IMR-90 (cell line): ENCODE data around the gene SPTLC3. TPM values are rescaled to one million over a fixed set of nuclear protein-coding genes. Genes with fewer than 3 reads are reported as not detected.

ENCODE experiments used
- ATAC-seq: fragments of 200-7000 bp; cut with Tn5 transposase; 2 replicates; pipeline ENCODE4 v1.9.1; 2020; ENCODE audit warnings: low read depth, mild to moderate bottlenecking, moderate library complexity
- BruUV-seq: library from RNA; stranded (reverse); fragments of 400-500 nt; replicated peaks from 2 replicates; lab custom pipeline; 2021; lab: Mats Ljungman, UMichigan
- CTCF ChIA-PET: fragments of 300-600 bp; formaldehyde crosslinking; extraction: SDS; loops from one replicate; lab custom pipeline; 2021; ENCODE audit warnings: antibody characterized with exemption; lab: Yijun Ruan, JAX
- POLR2A ChIA-PET: fragments of 300-600 bp; sonication (Branson Sonifier 250); formaldehyde crosslinking; loops from one replicate; lab custom pipeline; 2022; ENCODE audit warnings: antibody characterized with exemption; ENCODE audit not compliant: unreplicated experiment; lab: Charles Lee
- DNase-seq: peaks from one replicate; pipeline ENCODE4 v3.0.0; 2013
- H2AFZ ChIP-seq: replicated peaks from 2 replicates; pipeline ENCODE3; 2013; ENCODE audit warnings: low read length, mild to moderate bottlenecking; ENCODE audit not compliant: poor library complexity
- H2AK5ac ChIP-seq: 2 replicates; pipeline ENCODE4 v1.6.1; 2013; ENCODE audit warnings: low read depth, low read length, inconsistent platforms
- H2AK9ac ChIP-seq: replicated peaks from 2 replicates; pipeline ENCODE3; 2013; ENCODE audit warnings: mild to moderate bottlenecking, low read depth, low read length, moderate library complexity; ENCODE audit not compliant: poor library complexity
- H2BK120ac ChIP-seq: 2 replicates; pipeline ENCODE4 v1.6.1; 2013; ENCODE audit warnings: low read depth, low read length, inconsistent platforms
- H2BK15ac ChIP-seq: 3 replicates; pipeline ENCODE4 v1.6.1; 2013; ENCODE audit warnings: low read depth, low read length, inconsistent platforms
- H2BK20ac ChIP-seq: 2 replicates; pipeline ENCODE4 v1.6.1; 2013; ENCODE audit warnings: low read depth, mild to moderate bottlenecking, inconsistent platforms, low read length, moderate library complexity
- H2BK5ac ChIP-seq: 2 replicates; pipeline ENCODE4 v1.6.1; 2013; ENCODE audit warnings: mild to moderate bottlenecking, low read depth, low read length, inconsistent platforms; ENCODE audit not compliant: poor library complexity, severe bottlenecking
- H3K14ac ChIP-seq: replicated peaks from 2 replicates; pipeline ENCODE4 v1.6.1; 2013; ENCODE audit warnings: low read depth, low read length, inconsistent platforms
- H3K18ac ChIP-seq: 2 replicates; pipeline ENCODE4 v1.6.1; 2013; ENCODE audit warnings: low read depth, low read length, control low read depth
- H3K23ac ChIP-seq: 2 replicates; pipeline ENCODE4 v1.6.1; 2013; ENCODE audit warnings: low read depth, low read length, inconsistent platforms
- H3K27ac ChIP-seq: 2 replicates; pipeline ENCODE4 v1.5.1; 2013; ENCODE audit warnings: mild to moderate bottlenecking, control low read depth, low read length; ENCODE audit not compliant: insufficient read depth
- H3K27me3 ChIP-seq: 2 replicates; pipeline ENCODE4 v1.6.1; 2013; ENCODE audit warnings: low read length; ENCODE audit not compliant: control insufficient read depth, insufficient read depth
- H3K36me3 ChIP-seq: 2 replicates; pipeline ENCODE4 v1.6.1; 2013; ENCODE audit warnings: low read length, mixed read lengths; ENCODE audit not compliant: control insufficient read depth, insufficient read depth
- H3K4ac ChIP-seq: 2 replicates; pipeline ENCODE4 v1.6.1; 2013; ENCODE audit warnings: low read depth, low read length, inconsistent platforms
- H3K4me1 ChIP-seq: 2 replicates; pipeline ENCODE4 v1.6.1; 2013; ENCODE audit warnings: low read length, mixed read lengths; ENCODE audit not compliant: control insufficient read depth, insufficient read depth
- H3K4me2 ChIP-seq: 2 replicates; pipeline ENCODE4 v1.6.1; 2013; ENCODE audit warnings: low read depth, mild to moderate bottlenecking, control low read depth, low read length, moderate library complexity
- H3K4me3 ChIP-seq: 2 replicates; pipeline ENCODE4 v1.5.1; 2013; ENCODE audit warnings: low read depth, mild to moderate bottlenecking, control low read depth, low read length, moderate library complexity; ENCODE audit not compliant: insufficient read depth
- H3K56ac ChIP-seq: 2 replicates; pipeline ENCODE4 v1.6.1; 2013; ENCODE audit warnings: low read length, inconsistent platforms; ENCODE audit not compliant: insufficient read depth; ENCODE audit errors: extremely low read depth
- H3K79me1 ChIP-seq, 2 experiments: 2 replicates each; pipeline ENCODE4 v1.6.1; 2013; ENCODE audit warnings: low read length in 2 of 2, inconsistent platforms in 1 of 2, low read depth in 1 of 2
- H3K9ac ChIP-seq: 2 replicates; pipeline ENCODE4 v1.6.1; 2013; ENCODE audit warnings: low read depth, low read length, control low read depth
- H3K9me1 ChIP-seq: 2 replicates; pipeline ENCODE4 v1.6.1; 2013; ENCODE audit warnings: low read length, inconsistent platforms; ENCODE audit not compliant: insufficient read depth
- H3K9me3 ChIP-seq: 2 replicates; pipeline ENCODE4 v1.6.1; 2013; ENCODE audit warnings: low read length; ENCODE audit not compliant: control insufficient read depth, insufficient read depth
- H4K20me1 ChIP-seq: 2 replicates; pipeline ENCODE4 v1.6.1; 2013; ENCODE audit warnings: low read length, inconsistent platforms; ENCODE audit not compliant: insufficient read depth
- H4K5ac ChIP-seq: 2 replicates; pipeline ENCODE4 v1.6.1; 2013; ENCODE audit warnings: mild to moderate bottlenecking, low read depth, low read length, control low read depth
- H4K8ac ChIP-seq, 2 experiments: 2 replicates each; pipeline ENCODE4 v1.6.1; 2013; ENCODE audit warnings: low read depth in 2 of 2, low read length in 2 of 2, control low read depth in 1 of 2, inconsistent platforms in 1 of 2
- H4K91ac ChIP-seq: 2 replicates; pipeline ENCODE4 v1.6.1; 2013; ENCODE audit warnings: low read depth, low read length, inconsistent platforms; ENCODE audit not compliant: insufficient read depth
- CEBPB ChIP-seq: IDR thresholded peaks from 2 replicates; pipeline ENCODE4 v1.6.1; 2012; ENCODE audit warnings: low read depth, low read length, improper control_type of control experiment
- CHD1 ChIP-seq: IDR thresholded peaks from 2 replicates; pipeline ENCODE4 v1.6.1; 2012; ENCODE audit warnings: low read depth, low read length, improper control_type of control experiment
- FOS ChIP-seq: fragments of 150-350 bp; IDR thresholded peaks from 2 replicates; pipeline ENCODE4 v1.6.1; 2016; ENCODE audit warnings: low read depth, low read length
- MAFK ChIP-seq: IDR thresholded peaks from 2 replicates; pipeline ENCODE4 v1.6.1; 2012; ENCODE audit warnings: low read depth, low read length, improper control_type of control experiment
- NFE2L2 ChIP-seq: fragments of 150-350 bp; IDR thresholded peaks from 2 replicates; pipeline ENCODE4 v1.6.1; 2016; ENCODE audit warnings: low read depth, mild to moderate bottlenecking, low read length
- RFX5 ChIP-seq: IDR thresholded peaks from 2 replicates; pipeline ENCODE4 v1.8.0; 2012; ENCODE audit warnings: low read depth, mild to moderate bottlenecking, low read length, moderate library complexity
- SMC3 ChIP-seq: fragments of 150-350 bp; IDR thresholded peaks from 2 replicates; pipeline ENCODE4 v1.6.1; 2016; ENCODE audit warnings: low read depth, mild to moderate bottlenecking, antibody characterized with exemption, low read length, moderate library complexity
- WGBS, 2 experiments: methylation state at CpG; one replicate each; pipeline versions ENCODE4 v1.1.5 to v1.1.7; 2013; ENCODE audit warnings: missing lambda C conversion rate in 2 of 2; ENCODE audit not compliant: insufficient read length in 1 of 2; ENCODE audit errors: extremely low coverage in 2 of 2; 5-methylcytosine and 5-hydroxymethylcytosine counted together
- dilution Hi-C: fragments of 300-500 bp; cut with HindIII; formaldehyde crosslinking; loops from one replicate; pipeline ENCODE4 v1.14.3; 2018; ENCODE audit warnings: low sequenced_read_pairs; ENCODE audit not compliant: unreplicated experiment
- in situ Hi-C: fragments of 300-500 bp; cut with MboI; formaldehyde crosslinking; loops from 3 replicates; pipeline ENCODE4 v1.14.3; 2019; ENCODE audit warnings: low sequenced_read_pairs, inconsistent platforms, mixed read lengths
- intact Hi-C: fragments of 100-400 bp; cut with micrococcal nuclease; formaldehyde crosslinking; loops from 2 replicates; pipeline ENCODE4 v1.10.0; 2022
- polyA plus RNA-seq, 3 experiments: library from polyadenylated mRNA; depleted of rRNA; stranded (reverse); fragments of >200 nt; gene quantifications; 2 replicates each; pipeline ENCODE4 v1.2.3, GENCODE V29; 2012; ENCODE audit warnings: low replicate concordance in 1 of 3
- total RNA-seq: library from RNA; depleted of rRNA; stranded (reverse); fragments of >200 nt; gene quantifications from 2 replicates; pipeline ENCODE4 v1.2.3, GENCODE V29; 2012

Gene SPTLC3
- total and polyA plus RNA-seq, 2 of the 4 experiments (the other 2 are of a cell fraction) = 0.44 to 1.6 TPM

GRCh38 chr20:13024596-13024995, 15.8 kb downstream of the SPTLC3 start:
- Histone ChIP-seq H3K56ac (no peak overlapping the region), H2BK20ac (no peak overlapping the region), H3K79me1 (no peaks in the 10 kb centered on the region), H3K9ac (no peak overlapping the region), H4K5ac (no peak overlapping the region), H3K9me3 (peaks cover 2% of the 10 kb centered on the region; the same call in 1 of the 2 replicates), H4K20me1 (no peaks in the 10 kb centered on the region), H3K36me3 (no peaks in the 10 kb centered on the region), H3K4me2 (no peak overlapping the region), H4K8ac (no peak overlapping the region), H2AK5ac (no peak overlapping the region), H2AK9ac (no peak overlapping the region), H2BK5ac (no peak overlapping the region), H3K4me1 (peaks cover 4% of the 10 kb centered on the region), H3K4ac (no peak overlapping the region), H3K4me3 (no peak overlapping the region), H3K27ac (no peak overlapping the region), H2BK15ac (no peak overlapping the region), H4K91ac (no peak overlapping the region), H3K14ac (no peak overlapping the region), H3K9me1 (no peaks in the 10 kb centered on the region), H2BK120ac (no peak overlapping the region), H2AFZ (no peak overlapping the region), H3K23ac (no peak overlapping the region), H3K27me3 (no peaks in the 10 kb centered on the region), H3K18ac (no peak overlapping the region)
- TF ChIP-seq CEBPB = no peak
- no peak for TF ChIP-seq RFX5
- no peak for TF ChIP-seq CHD1
- TF ChIP-seq NFE2L2 = no peak
- no peak for TF ChIP-seq FOS
- TF ChIP-seq MAFK = no peak
- no peak for TF ChIP-seq SMC3
- dilution Hi-C loops (no loop called here), in situ Hi-C loops (no loop called here), intact Hi-C loops (no loop called here)
- CTCF ChIA-PET = no interaction called here
- peak; percentile 40 for DNase-seq
- POLR2A ChIA-PET = no interaction called here
- BruUV-seq = no TSS peak
- no peak for ATAC-seq
- WGBS, 2 experiments = no CpG with 5 or more reads among the region's 2 CpGs
